HG02678 (cell line): ENCODE results near the gene KRT16.
"Not testable (repeated sequence)": the region's sequence is repeated elsewhere in the genome, so short reads cannot be mapped to it uniquely, and the experiment has no call there.

ENCODE experiments used
- ATAC-seq: cut with Tn5 transposase; IDR thresholded peaks from one replicate; pipeline ENCODE4 v1.9.1; 2021; ENCODE audit warnings: mild to moderate bottlenecking, moderate library complexity; ENCODE audit not compliant: unreplicated experiment

KRT16 gene

DNA sequence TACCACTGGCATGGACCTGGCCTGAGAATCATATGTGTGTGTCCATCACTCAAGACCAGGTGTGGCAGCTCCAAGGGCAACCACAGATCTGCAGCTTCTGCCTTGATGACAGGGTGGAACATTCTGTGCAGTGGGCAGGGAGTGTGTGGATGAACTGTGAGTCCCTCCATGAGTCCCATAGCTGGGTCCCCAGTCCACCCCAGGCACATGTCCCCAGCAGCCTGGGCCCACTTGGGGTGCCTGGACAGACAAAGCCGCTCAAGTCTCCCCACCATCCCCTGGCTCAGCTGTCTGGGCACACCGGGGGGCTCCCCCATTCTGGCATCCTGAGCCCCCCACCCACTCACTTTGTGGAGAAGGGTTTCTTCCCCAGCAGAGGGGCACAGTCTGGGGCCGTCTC lies 4.6 kb upstream of the KRT16 start:
- no peak for ATAC-seq

DNA sequence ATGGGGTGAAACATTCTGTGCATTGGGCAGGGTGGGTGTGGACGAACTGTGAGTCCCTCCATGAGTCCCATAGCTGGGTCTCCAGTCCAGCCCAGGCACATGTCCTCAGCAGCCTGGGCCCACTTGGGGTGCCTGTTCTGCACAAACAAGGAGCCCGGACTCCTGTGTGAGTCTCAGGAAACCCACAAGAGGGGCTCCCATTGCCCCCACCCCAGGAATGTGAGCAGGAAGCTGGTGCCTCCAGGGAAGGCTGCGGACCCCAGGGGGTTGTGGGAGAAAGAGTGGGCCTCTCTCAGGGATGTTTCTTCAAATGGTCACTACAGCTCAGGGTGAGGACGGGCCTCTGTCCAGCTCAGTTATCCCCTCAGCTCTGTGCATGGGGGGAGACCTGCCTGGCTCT lies 3.9 kb upstream of the KRT16 start:
- not testable (repeated sequence) for ATAC-seq

DNA sequence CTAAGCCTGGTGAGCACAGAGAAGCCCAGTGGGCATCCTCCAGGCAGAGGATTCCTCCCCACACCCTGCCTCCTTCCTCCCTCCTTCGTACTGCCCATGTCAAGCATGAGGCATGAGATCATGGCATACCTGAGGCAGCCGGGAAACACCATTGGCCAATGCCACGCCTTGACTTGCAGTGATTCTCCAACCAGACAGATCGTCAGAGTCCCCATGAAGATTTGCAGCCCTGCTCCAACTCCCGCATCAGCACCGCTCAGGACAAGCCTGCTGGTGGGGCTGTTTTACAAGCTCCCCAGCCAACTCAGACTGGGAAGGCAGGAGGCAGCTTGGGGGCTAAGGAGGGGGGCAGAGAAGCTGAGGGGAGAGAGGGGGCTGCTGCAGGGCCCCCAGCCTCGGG lies 2.9 kb upstream of the KRT16 start:
- no peak for ATAC-seq

DNA sequence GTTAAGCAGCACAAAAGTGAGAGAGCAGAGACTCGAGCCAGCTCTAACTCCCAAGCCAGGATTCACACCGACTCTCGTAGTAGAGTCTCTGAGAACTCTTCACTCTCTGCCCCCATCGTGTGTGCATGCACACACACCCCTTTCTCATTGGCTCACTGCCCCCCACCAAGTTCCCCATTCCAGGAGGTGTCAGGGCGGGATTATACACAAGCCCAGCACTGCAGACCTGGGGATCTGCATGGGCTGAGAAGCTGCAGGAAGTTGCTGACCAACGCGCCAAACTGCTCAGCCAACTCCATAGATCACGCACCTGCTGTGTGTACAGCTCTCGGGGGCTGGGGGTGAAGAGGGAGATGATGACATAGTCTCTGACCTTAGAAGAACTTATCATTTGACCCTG lies 2.2 kb upstream of the KRT16 start:
- ATAC-seq, result not testable (repeated sequence)

DNA sequence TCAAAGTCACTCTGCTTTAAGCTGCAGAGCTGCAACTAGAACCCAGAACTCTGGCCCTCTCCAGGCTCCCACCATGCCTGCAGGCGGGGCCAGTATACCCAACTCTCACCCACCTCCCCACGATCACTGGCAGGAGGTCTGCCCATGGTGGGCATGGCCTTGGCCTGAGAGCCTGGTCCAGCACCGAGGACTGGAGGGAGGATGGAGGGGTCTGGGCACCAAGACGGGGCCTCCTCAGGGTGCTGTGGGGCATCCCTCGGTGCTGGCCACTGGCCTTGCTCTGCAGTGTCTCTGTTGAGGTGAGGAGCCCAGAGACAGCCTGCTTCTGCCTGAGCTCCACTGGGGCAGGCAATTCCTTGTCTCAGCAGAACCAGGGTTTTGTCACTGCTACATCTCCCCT lies 1.5 kb upstream of the KRT16 start:
- no peak for ATAC-seq

DNA sequence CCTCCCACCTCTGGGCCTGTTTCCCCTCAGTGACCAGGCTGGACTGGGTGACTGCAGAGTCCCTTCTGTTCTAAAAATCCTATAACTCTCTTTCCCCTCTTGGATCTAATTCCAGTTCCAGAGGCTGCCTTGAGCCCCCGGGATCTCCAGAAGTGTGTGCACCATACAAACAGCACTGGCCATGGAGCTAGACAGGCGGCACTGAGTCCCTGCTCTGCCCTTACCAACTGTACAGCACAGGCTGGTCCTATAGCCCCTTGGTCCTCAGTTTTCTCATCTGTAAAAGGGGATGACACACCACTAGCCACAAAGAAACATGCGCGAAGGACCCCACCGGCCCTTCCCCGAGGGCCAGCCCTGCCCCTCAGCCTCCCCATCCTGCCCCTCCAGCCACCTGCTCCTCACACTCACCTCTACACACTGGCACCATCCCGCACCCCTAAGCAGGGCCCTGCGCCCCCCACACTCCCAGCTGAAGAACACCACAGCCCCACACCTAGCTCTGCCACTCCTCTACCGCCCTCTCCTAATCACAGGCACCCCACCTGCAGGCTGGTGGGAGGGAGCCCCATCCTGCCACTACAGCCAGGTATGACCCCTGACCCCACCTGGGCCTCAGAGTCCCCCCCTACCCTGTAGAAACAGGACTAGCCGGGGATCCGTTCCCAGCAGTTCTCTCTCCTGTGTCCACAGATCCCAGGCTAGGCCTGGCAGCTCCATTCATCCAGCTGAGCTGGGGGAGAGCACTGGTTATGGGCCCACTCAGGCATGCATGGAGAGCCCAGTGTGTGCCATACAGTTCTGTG lies 913 bp upstream of the KRT16 start:
- ATAC-seq, result no peak

DNA sequence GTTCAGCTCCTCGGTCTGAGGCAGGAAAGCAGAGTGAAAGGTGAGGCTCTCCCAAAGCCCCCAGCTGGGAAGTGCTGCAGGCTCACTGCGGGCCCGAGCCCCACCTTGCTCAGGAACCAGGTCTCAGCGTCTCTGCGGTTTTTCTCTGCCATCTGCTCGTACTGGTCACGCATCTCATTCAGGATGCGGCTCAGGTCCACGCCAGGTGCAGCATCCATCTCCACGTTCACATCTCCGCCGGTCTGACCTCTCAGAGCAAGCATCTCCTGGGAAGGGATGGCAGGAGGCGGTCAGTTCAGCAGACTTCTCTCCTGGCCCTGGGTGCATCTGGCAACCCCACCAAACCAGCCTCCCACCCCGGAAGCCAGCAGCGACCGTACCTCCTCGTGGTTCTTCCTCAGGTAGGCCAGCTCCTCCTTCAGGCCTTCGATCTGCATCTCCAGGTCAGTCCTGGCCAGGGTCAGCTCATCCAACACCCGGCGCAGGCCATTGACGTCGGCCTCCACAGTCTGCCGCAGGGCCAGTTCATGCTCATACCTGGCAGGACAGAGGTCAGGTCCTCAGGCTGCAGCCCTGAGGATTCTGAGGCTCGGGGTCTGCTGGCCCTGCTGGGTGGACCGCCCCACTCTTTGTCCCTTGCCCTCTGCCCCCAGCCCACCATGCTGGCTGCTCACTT lies 1.5 kb downstream of the KRT16 start:
- ATAC-seq, result no peak

DNA sequence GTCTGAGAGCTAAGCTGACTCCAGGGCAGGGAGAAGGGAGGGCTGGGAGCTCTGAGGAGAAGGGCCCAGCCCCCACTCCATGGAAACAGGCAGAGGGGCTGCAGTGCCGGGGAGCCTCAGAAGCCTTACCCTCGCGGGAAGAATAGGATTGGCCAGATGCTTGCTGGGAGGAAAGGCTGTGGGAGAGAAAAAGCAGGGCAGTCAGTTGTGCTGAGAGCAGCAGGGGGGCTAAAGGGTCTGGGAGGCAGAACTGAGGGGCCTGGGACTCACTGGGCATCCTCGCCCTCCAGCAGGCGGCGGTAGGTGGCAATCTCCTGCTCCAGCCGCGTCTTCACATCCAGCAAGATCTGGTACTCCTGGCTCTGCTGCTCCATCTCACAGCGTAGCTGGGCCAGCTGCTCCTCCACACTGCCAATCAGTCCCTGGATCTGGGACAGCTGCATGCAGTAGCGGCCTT lies 2.5 kb downstream of the KRT16 start:
- not testable (repeated sequence) for ATAC-seq

DNA sequence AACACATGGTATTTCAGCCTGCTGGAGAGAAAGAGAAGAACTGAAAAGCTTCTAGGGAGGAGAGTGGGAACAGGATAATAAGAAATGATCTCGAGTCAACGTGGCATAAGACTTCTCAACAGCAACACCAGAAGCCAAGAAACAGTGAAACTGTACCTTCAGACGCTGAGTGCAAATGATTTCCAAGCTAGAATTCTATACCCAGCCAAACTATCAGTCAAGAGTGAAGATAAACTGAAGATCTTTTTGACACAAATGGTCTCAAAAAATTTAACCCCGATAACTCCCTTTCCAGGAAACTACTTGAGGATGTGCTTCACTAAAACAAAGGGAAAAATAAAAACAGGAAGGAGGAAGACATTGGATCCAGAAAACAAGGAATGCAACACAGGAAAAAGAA lies 5.6 kb downstream of the KRT16 start:
- ATAC-seq, result not testable (repeated sequence)

DNA sequence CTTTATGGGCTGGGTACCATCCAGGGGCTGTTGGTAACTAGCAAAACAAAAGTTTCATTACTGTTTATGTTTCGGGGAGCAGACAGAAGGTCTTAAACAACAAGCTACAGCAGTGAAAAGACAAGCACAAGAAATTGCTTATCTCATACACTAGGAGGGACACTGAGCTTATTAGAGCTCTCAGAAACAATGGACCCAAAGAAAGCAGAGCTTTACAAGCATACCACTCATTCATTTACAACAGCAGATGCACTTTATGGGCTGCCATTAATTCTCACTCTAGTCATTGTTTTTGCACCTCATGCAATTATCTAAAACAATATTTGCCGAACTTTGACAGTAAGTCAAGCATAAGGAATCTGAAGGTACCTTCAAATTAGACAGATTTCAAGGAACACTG lies 10.0 kb downstream of the KRT16 start:
- ATAC-seq, result no peak

DNA sequence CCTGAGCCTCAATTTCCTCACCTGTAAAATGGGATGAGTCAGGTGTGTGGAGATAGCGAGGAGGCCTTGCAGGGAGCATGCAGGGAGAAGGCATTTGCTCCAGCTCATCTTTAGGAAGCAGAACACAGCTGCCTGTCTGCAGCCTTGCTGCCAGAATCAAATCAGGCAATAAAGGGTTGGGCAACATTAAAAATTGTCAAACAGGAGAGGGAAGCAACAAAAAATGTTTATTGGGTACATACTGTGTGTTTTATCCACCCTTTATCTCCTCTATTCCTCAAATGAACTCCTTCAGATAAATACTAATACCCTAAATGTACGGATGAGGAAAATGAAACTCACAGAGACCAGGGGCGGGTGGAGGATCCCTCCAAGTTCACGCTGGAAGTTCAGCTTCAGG lies 12.2 kb downstream of the KRT16 start:
- no peak for ATAC-seq

DNA sequence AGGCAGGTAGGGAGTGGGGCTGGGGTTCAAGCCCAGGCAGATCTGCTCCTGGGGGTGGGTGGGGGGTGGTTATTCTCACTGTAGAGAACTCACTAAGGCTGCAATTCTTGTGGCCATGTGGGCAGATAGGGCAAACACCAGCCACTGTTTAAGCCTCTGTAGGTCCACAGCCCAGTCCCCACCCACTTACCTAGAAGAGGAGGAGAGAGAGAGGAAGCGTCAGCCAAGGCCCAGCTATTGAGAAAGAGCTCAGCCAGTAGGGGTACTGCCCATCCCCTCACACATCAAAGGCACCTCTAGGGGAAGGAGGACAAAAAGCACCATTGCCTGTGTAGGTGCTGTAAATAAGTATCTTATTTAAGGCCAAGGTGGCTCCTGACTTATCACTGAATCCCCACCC lies 12.9 kb downstream of the KRT16 start:
- ATAC-seq, result no peak

DNA sequence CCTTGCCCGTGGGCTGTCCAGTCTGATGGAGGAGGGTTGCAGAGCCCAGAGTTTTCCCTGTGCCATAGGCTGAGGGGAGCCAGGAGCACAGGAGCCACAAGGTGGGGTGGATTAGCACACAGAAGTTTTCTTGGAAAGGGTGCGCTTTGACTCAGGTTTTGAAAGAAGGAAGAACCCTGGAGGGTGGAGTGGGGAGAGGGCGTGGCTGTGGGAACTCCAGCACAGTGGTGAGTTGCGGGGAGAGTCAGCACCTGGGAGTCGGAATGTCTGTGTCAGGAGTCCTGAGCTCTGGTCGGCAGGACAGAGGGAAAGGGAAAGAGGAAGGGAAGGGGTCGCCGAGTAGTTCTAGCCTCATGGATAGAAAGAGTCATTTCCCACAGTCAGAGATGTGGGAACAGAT lies 17.0 kb downstream of the KRT16 start:
- ATAC-seq, result no peak

DNA sequence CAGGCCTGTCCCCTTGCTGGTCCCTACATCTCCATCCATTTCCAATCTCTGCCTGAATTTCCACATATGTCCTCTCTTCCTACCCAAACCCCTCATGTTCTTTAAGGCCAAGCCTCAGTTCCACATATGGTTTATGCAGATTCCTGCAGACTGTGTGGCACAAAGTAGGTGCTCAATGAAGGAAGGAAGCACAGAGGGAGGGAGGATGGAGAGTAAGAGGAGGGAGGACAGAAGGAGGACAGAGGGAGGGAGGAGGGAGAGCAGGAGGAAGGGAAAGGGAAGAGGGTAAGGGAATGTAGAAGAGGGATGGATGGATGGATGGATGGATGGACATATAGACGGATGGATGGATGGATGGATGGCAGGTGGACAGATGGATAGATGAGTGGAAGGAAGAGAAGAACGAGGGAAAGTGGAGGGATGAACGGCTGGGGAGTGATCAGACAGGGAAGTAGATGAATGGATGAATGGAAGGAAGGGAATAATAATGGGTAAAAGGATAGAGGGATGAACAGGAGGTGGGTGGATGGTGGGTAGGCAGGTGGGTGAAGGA lies 18.1 kb downstream of the KRT16 start:
- no peak for ATAC-seq

DNA sequence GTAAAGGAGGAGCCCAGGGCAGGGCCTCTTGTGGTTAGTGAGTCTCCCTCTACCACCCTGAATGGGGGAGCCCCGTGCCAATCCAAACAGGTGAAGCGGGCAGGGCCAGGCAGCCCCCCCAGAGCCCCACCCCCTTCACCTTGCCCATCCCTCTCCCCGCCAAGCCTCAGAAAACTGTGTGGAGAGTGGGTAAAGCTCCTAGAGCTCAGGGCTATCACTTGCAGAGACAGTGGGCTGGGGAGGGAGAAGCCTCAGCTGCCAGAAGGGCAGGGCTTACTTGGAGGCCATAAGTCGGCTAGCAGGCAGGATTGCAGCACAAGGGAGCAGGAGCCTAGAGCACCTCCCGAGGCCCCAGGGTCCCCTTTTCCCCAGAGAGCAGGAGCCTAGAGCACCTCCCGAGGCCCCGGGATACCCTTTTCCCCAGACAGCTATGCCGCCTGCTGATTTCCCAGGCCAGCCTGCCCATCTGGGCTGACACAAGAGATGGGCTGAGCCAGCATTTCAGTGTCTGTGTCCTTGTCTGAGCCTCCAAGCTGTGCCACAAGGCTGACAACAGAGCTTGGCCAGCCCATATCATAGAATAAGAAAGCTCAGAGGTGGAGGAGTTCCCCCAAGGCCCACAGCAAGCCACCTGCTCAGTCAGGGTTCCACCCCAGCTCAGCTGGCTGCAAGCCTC lies 19.1 kb downstream of the KRT16 start:
- ATAC-seq, result no peak

DNA sequence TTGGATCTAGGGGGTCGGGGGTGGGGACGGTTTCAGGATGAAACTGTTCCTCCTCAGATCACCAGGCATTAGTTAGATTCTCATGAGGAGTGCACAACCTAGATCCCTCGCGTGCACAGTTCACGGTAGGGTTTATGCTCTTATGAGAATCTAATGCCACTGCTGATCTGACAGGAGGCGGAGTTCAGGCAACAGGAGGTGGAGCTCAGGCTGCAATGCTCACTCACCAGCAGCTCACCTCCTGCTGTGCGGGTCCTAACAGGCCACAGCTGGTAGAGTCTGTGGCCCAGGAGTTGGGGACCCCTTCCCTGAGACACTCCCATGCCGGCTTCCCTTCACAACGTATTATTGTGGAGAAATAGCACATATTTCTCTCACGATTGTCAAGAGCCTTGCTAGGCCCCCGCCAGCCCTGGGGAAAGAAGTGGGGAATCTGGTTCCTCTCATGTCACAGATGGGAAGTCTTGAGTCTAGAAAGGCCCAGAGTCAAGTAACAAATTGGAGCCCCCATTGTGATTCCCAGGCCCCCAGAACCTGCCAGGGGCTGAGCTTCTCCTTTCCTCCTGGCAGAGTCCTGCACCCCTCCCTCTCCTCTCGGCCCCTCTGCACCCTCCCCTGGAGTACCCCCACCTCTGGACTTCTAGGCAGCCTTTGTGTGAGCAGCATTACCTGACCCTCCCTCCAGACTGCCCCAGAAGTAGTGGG lies 19.8 kb downstream of the KRT16 start:
- no peak for ATAC-seq

DNA sequence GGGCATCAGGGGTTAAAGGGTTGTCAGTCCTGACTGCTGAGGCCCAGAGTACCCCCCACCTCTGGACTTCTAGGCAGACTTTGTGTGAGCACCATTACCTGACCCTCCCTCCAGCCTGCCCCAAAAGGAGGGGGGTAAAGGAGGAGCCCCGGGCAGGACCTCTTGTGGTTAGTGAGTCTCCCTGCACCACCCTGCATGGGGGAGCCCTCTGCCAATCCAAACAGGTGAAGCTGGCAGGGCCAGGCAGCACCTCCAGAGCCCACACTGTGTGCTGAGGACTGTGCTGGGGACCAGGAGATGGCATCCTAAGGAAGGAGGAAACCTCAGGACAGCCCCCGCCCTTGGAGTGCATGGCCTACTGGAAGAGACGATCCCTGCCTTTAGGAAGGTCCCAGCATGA lies 23.3 kb downstream of the KRT16 start:
- no peak for ATAC-seq

DNA sequence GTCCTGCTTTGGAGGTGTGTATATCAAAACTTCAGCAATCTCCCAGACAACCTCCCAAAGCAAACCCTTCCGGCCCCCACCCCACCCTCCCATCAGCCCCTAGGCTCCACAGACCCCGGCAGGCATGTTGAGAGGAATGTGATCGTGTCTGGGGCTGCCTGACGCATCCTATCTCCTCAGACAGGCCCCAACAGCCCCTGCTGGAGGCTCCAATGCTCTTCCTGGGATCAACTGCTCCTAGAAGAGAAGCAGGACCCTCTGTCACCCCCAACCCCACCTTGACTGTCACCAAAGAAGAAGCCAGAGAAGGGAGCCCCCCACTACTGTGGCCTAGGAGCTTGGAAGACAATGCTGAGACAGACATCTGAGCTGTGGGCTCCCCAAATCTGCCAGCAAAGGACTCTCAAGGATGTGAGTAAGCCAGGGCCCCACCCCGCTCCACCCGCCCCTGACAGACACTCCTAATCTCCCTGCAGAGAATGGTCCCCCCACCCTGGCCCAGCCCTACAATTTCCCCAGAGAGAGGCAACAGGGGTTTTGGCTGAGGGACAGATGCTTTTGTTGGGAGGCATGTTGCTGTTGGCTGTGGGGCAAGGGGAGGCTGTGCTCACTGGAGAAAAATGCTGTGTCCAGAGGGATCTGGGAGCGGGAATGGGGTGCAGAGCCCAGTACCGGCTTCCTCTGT lies 24.3 kb downstream of the KRT16 start:
- ATAC-seq, result no peak

DNA sequence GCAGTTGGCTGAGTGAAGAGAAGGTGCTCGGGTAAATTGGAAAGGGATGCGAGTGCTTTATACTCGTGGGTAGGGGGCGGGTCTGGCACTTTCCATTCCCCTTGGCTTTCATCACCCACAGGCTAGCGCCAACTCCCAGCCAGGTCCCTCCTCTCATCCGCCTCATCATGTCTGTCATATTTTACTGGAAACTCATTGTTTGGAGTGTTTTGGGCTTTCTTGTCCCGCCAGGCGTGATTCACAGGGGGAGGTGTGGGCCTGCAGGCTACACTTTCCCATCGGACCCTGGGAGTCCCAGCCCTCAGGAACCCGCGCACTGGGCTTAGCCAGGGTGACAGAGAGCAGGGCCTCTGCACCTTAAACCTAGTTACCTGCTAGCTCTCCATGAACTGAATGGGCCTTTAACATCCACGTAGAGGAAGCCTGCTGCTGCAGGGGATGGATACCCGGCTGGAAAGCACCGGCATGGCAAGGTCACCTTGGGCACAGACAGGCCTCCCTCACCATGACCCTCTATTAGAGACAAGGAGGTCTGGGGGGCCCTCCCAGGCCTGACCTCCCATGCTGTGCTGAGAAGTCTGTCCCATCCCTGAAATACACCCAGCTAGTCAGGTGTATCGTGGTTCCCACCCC lies 25.6 kb downstream of the KRT16 start, which contains the start of gene KRT14:
KRT14 (minus strand) TSS at position 33 of the 633 bp plus-strand sequence. CDS start 61 bp downstream, outside the sequence.
- ATAC-seq, result no peak
